ENCODE results near the gene SLC22A17. TPM values are rescaled to one million over a fixed set of nuclear protein-coding genes. Genes with fewer than 3 reads are reported as not detected.

Gene SLC22A17
- total and polyA plus RNA-seq, 2 of the 8 experiments (the other 6 are each of a cell fraction or from before 2014, with no cell fraction given) = 43.0 to 49.0 TPM

DNA sequence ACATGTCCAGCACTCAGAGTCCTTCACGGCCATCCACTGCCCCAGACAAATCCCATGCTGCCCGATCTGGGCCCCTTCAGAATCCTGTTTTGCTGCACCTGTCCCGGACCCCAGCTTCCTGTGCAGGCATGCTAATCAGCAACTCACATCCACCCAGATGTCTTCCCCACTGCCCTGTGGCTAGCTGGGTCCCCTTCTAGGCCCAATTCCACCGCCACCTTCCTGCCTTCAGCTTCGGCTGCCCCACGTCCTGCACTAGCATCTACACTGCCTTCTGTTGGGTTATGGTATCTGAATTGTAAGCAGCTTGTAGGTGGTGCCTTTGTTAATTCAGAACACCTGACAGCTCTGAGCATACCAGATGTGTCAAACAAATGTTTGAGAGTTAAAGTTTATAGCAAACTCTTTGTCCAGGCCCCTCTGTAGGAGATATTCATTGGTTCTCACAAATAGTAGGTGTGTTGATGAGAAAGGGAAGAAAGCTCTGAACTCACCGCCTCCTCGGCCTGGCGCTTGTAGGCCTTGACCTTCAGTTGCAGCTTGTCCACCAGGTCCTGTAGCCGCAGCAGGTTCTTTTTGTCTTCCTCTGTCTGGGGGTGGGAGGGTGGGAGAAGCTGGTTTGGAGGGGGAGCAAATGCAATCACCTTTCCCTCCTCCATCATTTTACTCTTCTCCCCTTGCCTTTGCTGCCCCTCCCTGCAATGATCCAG is 30.2 kb upstream of the SLC22A17 start:
- Histone ChIP-seq H2BK12ac (ENCODE audit: low read depth, low read length) (no peak overlapping the region), H4K5ac (ENCODE audit: insufficient read length, low read depth, low read length) (no peak overlapping the region), H3K4ac (replicated peaks; ENCODE audit: insufficient read length, low read depth, low read length) (no peak overlapping the region), H3K79me1 (ENCODE audit: low read depth, low read length) (no peaks in the 10 kb centered on the region), H3K4me1 (replicated peaks in 1 of 4; ENCODE audit: control insufficient read depth in 3 of 4, insufficient read depth in 4 of 4, low read length in 3 of 4) (peaks cover 0 to 2% (median under 1%) of the 10 kb centered on the region in 4 experiments; a peak in 3 of 7 replicates), H3K56ac (replicated peaks; ENCODE audit: insufficient read length, low read depth, low read length) (no peak overlapping the region), H2BK20ac (ENCODE audit: low read length) (no peak overlapping the region), H3K23me2 (ENCODE audit: low read depth, low read length) (no peaks in the 10 kb centered on the region; the same call in 1 of the 2 replicates), H4K91ac (replicated peaks; ENCODE audit: insufficient read length, low read length) (no peak overlapping the region), H4K20me1 (replicated peaks in 1 of 2; ENCODE audit: control insufficient read depth in 1 of 2, insufficient read depth in 2 of 2, low read length in 2 of 2) (no peaks in the 10 kb centered on the region), H3K4me2 (ENCODE audit: insufficient read depth in 1 of 2, low read depth in 2 of 2, low read length in 2 of 2) (no peak overlapping the region), H3K4me3 (ENCODE audit: extremely low read depth in 1 of 4, insufficient read depth in 2 of 4, low read depth in 3 of 4, low read length in 4 of 4) (no peak overlapping the region), H2AK5ac (ENCODE audit: low read depth, low read length) (no peak overlapping the region), H2BK120ac (replicated peaks; ENCODE audit: low read depth, low read length) (no peak overlapping the region), H2BK15ac (ENCODE audit: low read length) (no peak overlapping the region), H3K27ac (ENCODE audit: low read depth, low read length) (no peak overlapping the region), H3K27me3 (replicated peaks in 1 of 4; ENCODE audit: control insufficient read depth in 3 of 4, extremely low read depth in 1 of 4, insufficient read depth in 3 of 4, low read length in 3 of 4) (peaks cover 0 to 7% (median 5%) of the 10 kb centered on the region in 4 experiments; a peak in 6 of 7 replicates), H2BK5ac (ENCODE audit: low read depth, low read length) (no peak overlapping the region), H3K9me3 (ENCODE audit: insufficient read depth in 2 of 2, low read depth in 1 of 2, low read length in 1 of 2) (no peaks in the 10 kb centered on the region), H3K9ac (replicated peaks in 1 of 4; ENCODE audit: extremely low read depth in 1 of 4, low read depth in 3 of 4, low read length in 3 of 4) (no peak overlapping the region), H3K36me3 (ENCODE audit: control insufficient read depth in 2 of 4, insufficient read depth in 4 of 4, low read length in 3 of 4) (no peaks in the 10 kb centered on the region), H3K23ac (ENCODE audit: insufficient read length) (no peak overlapping the region), H3K18ac (ENCODE audit: extremely low read depth, low read length) (no peak overlapping the region), H2AFZ (ENCODE audit: low read length) (no peak overlapping the region), H4K8ac (ENCODE audit: extremely low read depth, insufficient read depth, low read length) (no peak overlapping the region), H3K14ac (ENCODE audit: insufficient read length) (no peak overlapping the region), H3K79me2 (ENCODE audit: control insufficient read depth in 1 of 2, insufficient read depth in 2 of 2, low read length in 2 of 2) (no peaks in the 10 kb centered on the region)
- ChIA-PET CTCF (ENCODE audit: partially characterized antibody) (interaction anchor here (0.6 to 15.0 kb wide), 11 partner anchors 12 to 185 kb away, joined by 3 to 333 read pairs (median 4); partner anchors contain the start of genes AP1G2, EFS and SLC22A17), POLR2A (ENCODE audit: partially characterized antibody) (interaction anchor here (1.0 to 1.4 kb wide), 4 partner anchors 9 to 59 kb away, joined by 3 to 4 read pairs (median 3); partner anchors contain the start of gene IL25)
- DNase-seq (ENCODE audit: low read depth in 1 of 2, low spot score in 2 of 2) = no peak
- no peak for FAIRE-seq
- 86% methylated on average over 10 of the region's 10 CpGs; no CpG with 5 or more reads in 1 of the 2 experiments for WGBS, 2 experiments (ENCODE audit: extremely low coverage in 1 of 2, insufficient coverage in 1 of 2, insufficient read length in 1 of 2, insufficient replicate concordance in 2 of 2, low coverage in 1 of 2, low lambda C conversion rate in 2 of 2, missing lambda C conversion rate in 1 of 2)
- TF ChIP-seq MAFK (IDR thresholded peaks at IDR 0.05; ENCODE audit: low read depth, low read length) = no peak
- no peak for TF ChIP-seq GABPA (IDR thresholded peaks at IDR 0.05; ENCODE audit: borderline replicate concordance, insufficient read depth, low read length)
- no peak for TF ChIP-seq SIRT6 (IDR thresholded peaks at IDR 0.05; ENCODE audit: low read length)
- TF ChIP-seq NRF1 (IDR thresholded peaks at IDR 0.05; ENCODE audit: low read depth, low read length) = no peak
- TF ChIP-seq, protein P1, sequence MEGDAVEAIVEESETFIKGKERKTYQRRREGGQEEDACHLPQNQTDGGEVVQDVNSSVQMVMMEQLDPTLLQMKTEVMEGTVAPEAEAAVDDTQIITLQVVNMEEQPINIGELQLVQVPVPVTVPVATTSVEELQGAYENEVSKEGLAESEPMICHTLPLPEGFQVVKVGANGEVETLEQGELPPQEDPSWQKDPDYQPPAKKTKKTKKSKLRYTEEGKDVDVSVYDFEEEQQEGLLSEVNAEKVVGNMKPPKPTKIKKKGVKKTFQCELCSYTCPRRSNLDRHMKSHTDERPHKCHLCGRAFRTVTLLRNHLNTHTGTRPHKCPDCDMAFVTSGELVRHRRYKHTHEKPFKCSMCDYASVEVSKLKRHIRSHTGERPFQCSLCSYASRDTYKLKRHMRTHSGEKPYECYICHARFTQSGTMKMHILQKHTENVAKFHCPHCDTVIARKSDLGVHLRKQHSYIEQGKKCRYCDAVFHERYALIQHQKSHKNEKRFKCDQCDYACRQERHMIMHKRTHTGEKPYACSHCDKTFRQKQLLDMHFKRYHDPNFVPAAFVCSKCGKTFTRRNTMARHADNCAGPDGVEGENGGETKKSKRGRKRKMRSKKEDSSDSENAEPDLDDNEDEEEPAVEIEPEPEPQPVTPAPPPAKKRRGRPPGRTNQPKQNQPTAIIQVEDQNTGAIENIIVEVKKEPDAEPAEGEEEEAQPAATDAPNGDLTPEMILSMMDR (IDR thresholded peaks at IDR 0.05; ENCODE audit: control extremely low read depth in 1 of 3, insufficient read depth in 1 of 3, low read depth in 1 of 3, low read length in 3 of 3) = no peak
- TF ChIP-seq TAF7 (optimal IDR thresholded peaks at IDR 0.05; ENCODE audit: borderline replicate concordance, low read depth, low read length) = no peak
- TF ChIP-seq POLR2AphosphoS5 (IDR thresholded peaks at IDR 0.05; ENCODE audit: low read depth, low read length) = no peak
- TF ChIP-seq SRF (IDR thresholded peaks at IDR 0.05; ENCODE audit: low read depth, low read length) = no peak
- TF ChIP-seq, protein P2, sequence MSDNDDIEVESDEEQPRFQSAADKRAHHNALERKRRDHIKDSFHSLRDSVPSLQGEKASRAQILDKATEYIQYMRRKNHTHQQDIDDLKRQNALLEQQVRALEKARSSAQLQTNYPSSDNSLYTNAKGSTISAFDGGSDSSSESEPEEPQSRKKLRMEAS (IDR thresholded peaks at IDR 0.05) = no peak
- TF ChIP-seq BACH1 (IDR thresholded peaks at IDR 0.05; ENCODE audit: low read length) = no peak

Data from H1 (cell line).